Measurements from ENCODE around the gene NAAA.

- TF ChIP-seq POLR2A (IDR thresholded peaks at IDR 0.05), result no peak
- TF ChIP-seq, protein P1, sequence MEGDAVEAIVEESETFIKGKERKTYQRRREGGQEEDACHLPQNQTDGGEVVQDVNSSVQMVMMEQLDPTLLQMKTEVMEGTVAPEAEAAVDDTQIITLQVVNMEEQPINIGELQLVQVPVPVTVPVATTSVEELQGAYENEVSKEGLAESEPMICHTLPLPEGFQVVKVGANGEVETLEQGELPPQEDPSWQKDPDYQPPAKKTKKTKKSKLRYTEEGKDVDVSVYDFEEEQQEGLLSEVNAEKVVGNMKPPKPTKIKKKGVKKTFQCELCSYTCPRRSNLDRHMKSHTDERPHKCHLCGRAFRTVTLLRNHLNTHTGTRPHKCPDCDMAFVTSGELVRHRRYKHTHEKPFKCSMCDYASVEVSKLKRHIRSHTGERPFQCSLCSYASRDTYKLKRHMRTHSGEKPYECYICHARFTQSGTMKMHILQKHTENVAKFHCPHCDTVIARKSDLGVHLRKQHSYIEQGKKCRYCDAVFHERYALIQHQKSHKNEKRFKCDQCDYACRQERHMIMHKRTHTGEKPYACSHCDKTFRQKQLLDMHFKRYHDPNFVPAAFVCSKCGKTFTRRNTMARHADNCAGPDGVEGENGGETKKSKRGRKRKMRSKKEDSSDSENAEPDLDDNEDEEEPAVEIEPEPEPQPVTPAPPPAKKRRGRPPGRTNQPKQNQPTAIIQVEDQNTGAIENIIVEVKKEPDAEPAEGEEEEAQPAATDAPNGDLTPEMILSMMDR (IDR thresholded peaks at IDR 0.05), result no peak
Observed at GRCh38 chr4:75922588-75922987, 18.2 kb downstream of the NAAA start.

Data from right lobe of liver (tissue), 4 donors.